HL-60 (cell line): ENCODE results near the gene CACNA1S.

Experiments
- DNase-seq, 2 experiments: peaks; one replicate each; pipeline ENCODE4 v3.0.0-alpha.2; 2010 to 2020; ENCODE audit warnings: low read depth in 1 of 2, low spot score in 1 of 2
- H3K27ac ChIP-seq: fragments of 250-450 bp; sonication (Bioruptor Pico); replicated peaks from 2 replicates; pipeline ENCODE4 v1.5.1; 2020; ENCODE audit warnings: mild to moderate bottlenecking, moderate library complexity
- H3K27me3 ChIP-seq: fragments of 250-450 bp; sonication (Bioruptor Pico); 2 replicates; pipeline ENCODE4 v1.5.1; 2021; ENCODE audit warnings: mild to moderate bottlenecking, moderate library complexity; ENCODE audit not compliant: insufficient read depth, poor library complexity, severe bottlenecking
- H3K4me3 ChIP-seq: replicated peaks from 2 replicates; pipeline ENCODE4 v1.5.1; 2011; ENCODE audit warnings: mild to moderate bottlenecking, control low read depth, low read length; ENCODE audit not compliant: insufficient read depth
- GABPA ChIP-seq: IDR thresholded peaks from 2 replicates; pipeline ENCODE4 v1.6.1; 2012; ENCODE audit warnings: low read depth
- POLR2AphosphoS5 ChIP-seq: IDR thresholded peaks from 2 replicates; pipeline ENCODE4 v1.6.1; 2012; ENCODE audit warnings: low read depth
- REST ChIP-seq: IDR thresholded peaks from 2 replicates; pipeline ENCODE4 v1.6.1; 2012; ENCODE audit warnings: low read depth; ENCODE audit not compliant: insufficient replicate concordance
- SPI1 ChIP-seq: IDR thresholded peaks from 2 replicates; pipeline ENCODE4 v1.6.1; 2012; ENCODE audit warnings: low read depth, mild to moderate bottlenecking, borderline replicate concordance
- TF ChIP-seq, protein P1 (sequence below): IDR thresholded peaks from one replicate; pipeline ENCODE4 v1.5.1; 2011; ENCODE audit warnings: low read length, control low read depth, inconsistent platforms; ENCODE audit not compliant: insufficient read depth

CACNA1S gene

DNA sequence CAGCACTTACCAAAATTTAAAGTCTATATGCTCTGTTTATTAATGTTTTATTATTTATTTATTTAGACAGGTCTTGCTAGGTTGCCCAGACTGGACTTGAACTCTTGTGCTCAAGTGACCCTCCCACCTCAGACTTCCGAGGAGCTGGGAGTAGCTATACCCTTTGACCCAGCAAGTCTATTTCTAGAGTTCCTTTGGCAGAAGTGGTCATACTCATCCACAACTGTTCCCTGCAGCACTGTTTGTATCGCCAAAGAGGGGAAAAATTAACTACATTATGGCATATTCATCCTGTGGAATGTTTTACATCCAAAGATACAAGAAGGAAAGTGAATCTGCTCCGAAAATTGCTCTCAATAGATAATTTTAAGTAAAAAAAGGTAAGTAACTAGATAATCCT lies 28.5 kb downstream of the CACNA1S start:
- no peak overlapping the region for H3K27ac ChIP-seq
- TF ChIP-seq REST (no peak), SPI1 (no peak), POLR2AphosphoS5 (no peak), GABPA (no peak)
- TF ChIP-seq, protein P1, sequence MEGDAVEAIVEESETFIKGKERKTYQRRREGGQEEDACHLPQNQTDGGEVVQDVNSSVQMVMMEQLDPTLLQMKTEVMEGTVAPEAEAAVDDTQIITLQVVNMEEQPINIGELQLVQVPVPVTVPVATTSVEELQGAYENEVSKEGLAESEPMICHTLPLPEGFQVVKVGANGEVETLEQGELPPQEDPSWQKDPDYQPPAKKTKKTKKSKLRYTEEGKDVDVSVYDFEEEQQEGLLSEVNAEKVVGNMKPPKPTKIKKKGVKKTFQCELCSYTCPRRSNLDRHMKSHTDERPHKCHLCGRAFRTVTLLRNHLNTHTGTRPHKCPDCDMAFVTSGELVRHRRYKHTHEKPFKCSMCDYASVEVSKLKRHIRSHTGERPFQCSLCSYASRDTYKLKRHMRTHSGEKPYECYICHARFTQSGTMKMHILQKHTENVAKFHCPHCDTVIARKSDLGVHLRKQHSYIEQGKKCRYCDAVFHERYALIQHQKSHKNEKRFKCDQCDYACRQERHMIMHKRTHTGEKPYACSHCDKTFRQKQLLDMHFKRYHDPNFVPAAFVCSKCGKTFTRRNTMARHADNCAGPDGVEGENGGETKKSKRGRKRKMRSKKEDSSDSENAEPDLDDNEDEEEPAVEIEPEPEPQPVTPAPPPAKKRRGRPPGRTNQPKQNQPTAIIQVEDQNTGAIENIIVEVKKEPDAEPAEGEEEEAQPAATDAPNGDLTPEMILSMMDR = no peak
- DNase-seq = no peak
- peaks cover 5% of the 10 kb centered on the region for H3K27me3 ChIP-seq
- no peak overlapping the region for H3K4me3 ChIP-seq

- DNase-seq = no peak
- no peak overlapping the region for H3K4me3 ChIP-seq
- TF ChIP-seq GABPA = no peak
- no peak for TF ChIP-seq SPI1
- no peak for TF ChIP-seq REST
- TF ChIP-seq, protein P1 = no peak
- TF ChIP-seq POLR2AphosphoS5 = no peak
- peaks cover 5% of the 10 kb centered on the region for H3K27me3 ChIP-seq
- H3K27ac ChIP-seq = no peak overlapping the region
These were observed 32.1 kb downstream of the CACNA1S start for GRCh38 chr1:201080135-201080534.

- no peak for DNase-seq
- Histone ChIP-seq H3K27me3 (no peaks in the 10 kb centered on the region), H3K4me3 (no peak overlapping the region), H3K27ac (no peak overlapping the region)
- TF ChIP-seq SPI1 (no peak), POLR2AphosphoS5 (no peak), REST (no peak), GABPA (no peak)
- TF ChIP-seq, protein P1 = no peak
These were observed 34.5 kb downstream of the CACNA1S start for GRCh38 chr1:201077736-201078135.
